OCI-LY1 (cell line): ENCODE measurements around the gene RNASE4.

ENCODE experiments used
- CTCF ChIP-seq: fragments of 200-600 bp; sonication (generic), shearing (Covaris generic); IDR thresholded peaks from 2 replicates; pipeline ENCODE4 v1.5.1; 2017; ENCODE audit warnings: mild to moderate bottlenecking, antibody characterized with exemption, low read length, moderate library complexity, mixed read lengths
- EZH2 ChIP-seq: fragments of 200-600 bp; sonication (generic), shearing (Covaris generic); IDR thresholded peaks from 2 replicates; pipeline ENCODE4 v1.8.0; 2017; ENCODE audit warnings: borderline replicate concordance, mixed run types, mild to moderate bottlenecking, antibody characterized with exemption, low read length, moderate library complexity, mixed read lengths

- TF ChIP-seq EZH2 (no peak), CTCF (no peak)
These were observed 39.8 kb upstream of the RNASE4 start for GRCh38 chr14:20644520-20644919.
